ENCODE results near the gene BCAS4.

- TF ChIP-seq POLR2AphosphoS5 (IDR thresholded peaks at IDR 0.05; ENCODE audit: low read depth, low read length) (no peak), CTCF (IDR thresholded peaks at IDR 0.05) (no peak), REST (IDR thresholded peaks at IDR 0.05; ENCODE audit: insufficient read depth in 1 of 2, low read depth in 2 of 2, low read length in 1 of 2) (no peak)
Observed at GRCh38 chr20:50901301-50901700, 106.4 kb downstream of the BCAS4 start.

All from Panc1 (cell line).